ENCODE results near the gene DNAJC5. TPM values are rescaled to one million over a fixed set of nuclear protein-coding genes. Genes with fewer than 3 reads are reported as not detected.

DNAJC5 gene
- total and polyA plus RNA-seq, 2 experiments from 2014 or later: 9.4 to 37.7 TPM

- Histone ChIP-seq H3K27ac (peak overlapping the region; percentile 69), H3K9me3 (ENCODE audit: low read depth) (no peaks in the 10 kb centered on the region), H3K4me3 (no peak overlapping the region), H3K27me3 (no peaks in the 10 kb centered on the region), H3K4me1 (ENCODE audit: low read depth) (no peaks in the 10 kb centered on the region), H3K36me3 (peaks cover 24% of the 10 kb centered on the region)
- DNase-seq (ENCODE audit: low read depth in 1 of 2, low spot score in 1 of 2): no peak
- TF ChIP-seq, protein P1, sequence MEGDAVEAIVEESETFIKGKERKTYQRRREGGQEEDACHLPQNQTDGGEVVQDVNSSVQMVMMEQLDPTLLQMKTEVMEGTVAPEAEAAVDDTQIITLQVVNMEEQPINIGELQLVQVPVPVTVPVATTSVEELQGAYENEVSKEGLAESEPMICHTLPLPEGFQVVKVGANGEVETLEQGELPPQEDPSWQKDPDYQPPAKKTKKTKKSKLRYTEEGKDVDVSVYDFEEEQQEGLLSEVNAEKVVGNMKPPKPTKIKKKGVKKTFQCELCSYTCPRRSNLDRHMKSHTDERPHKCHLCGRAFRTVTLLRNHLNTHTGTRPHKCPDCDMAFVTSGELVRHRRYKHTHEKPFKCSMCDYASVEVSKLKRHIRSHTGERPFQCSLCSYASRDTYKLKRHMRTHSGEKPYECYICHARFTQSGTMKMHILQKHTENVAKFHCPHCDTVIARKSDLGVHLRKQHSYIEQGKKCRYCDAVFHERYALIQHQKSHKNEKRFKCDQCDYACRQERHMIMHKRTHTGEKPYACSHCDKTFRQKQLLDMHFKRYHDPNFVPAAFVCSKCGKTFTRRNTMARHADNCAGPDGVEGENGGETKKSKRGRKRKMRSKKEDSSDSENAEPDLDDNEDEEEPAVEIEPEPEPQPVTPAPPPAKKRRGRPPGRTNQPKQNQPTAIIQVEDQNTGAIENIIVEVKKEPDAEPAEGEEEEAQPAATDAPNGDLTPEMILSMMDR (IDR thresholded peaks at IDR 0.05; ENCODE audit: low read depth, low read length): no peak
Observed at GRCh38 chr20:63942969-63943807, 48.3 kb downstream of the DNAJC5 start.

GRCh38 chr20:63943808-63944077 is 48.8 kb downstream of the DNAJC5 start:
- no peak overlapping the region for H3K27ac ChIP-seq
- TF ChIP-seq, protein P1 (IDR thresholded peaks at IDR 0.05; ENCODE audit: low read depth, low read length): no peak
- no peak for DNase-seq (ENCODE audit: low read depth in 1 of 2, low spot score in 1 of 2)
- H3K4me1 ChIP-seq (ENCODE audit: low read depth): no peaks in the 10 kb centered on the region
- peaks cover 24% of the 10 kb centered on the region for H3K36me3 ChIP-seq
- no peaks in the 10 kb centered on the region for H3K9me3 ChIP-seq (ENCODE audit: low read depth)
- H3K4me3 ChIP-seq: no peak overlapping the region
- H3K27me3 ChIP-seq: no peaks in the 10 kb centered on the region

GRCh38 chr20:63944078-63944941 is 49.4 kb downstream of the DNAJC5 start:
- Histone ChIP-seq H3K4me3 (no peak overlapping the region), H3K27ac (no peak overlapping the region), H3K4me1 (ENCODE audit: low read depth) (peaks cover 2% of the 10 kb centered on the region), H3K36me3 (peaks cover 24% of the 10 kb centered on the region), H3K27me3 (no peaks in the 10 kb centered on the region), H3K9me3 (ENCODE audit: low read depth) (no peaks in the 10 kb centered on the region)
- TF ChIP-seq, protein P1 (IDR thresholded peaks at IDR 0.05; ENCODE audit: low read depth, low read length): no peak
- DNase-seq (ENCODE audit: low read depth in 1 of 2, low spot score in 1 of 2): no peak

DNA sequence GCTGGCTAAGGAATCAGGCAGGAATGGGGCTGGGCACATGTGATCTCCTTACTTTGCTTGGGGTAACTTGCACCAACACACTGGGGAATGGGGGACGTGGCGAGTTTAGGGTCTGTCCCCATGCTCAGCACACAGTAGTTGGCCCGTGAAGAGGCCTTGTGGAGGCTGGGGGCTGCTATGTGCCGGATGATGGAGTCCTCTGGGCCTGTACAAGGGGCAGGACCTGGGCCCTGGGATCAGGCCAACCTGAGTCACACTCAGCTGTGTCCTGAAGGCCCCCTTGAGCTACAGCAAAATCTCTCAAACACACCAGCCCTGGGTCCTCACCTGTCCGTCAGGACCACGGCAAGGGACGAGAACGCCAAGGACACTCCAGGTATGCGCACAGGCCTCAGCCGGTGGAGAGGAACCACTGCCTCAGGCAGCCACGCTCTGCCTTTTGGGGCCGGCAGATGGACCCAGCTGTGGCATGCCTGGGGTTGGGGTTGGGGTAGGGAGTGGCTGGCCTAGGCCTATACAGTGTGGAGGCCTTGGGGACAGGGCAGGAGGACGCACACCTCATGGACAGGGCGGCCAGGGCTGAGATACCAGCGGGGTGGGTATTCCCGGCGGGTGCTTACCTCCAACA is 50.2 kb downstream of the DNAJC5 start:
- no peaks in the 10 kb centered on the region for H3K27me3 ChIP-seq
- DNase-seq (ENCODE audit: low read depth in 1 of 2, low spot score in 1 of 2): no peak
- no peak overlapping the region for H3K27ac ChIP-seq
- peaks cover 10% of the 10 kb centered on the region for H3K4me1 ChIP-seq (ENCODE audit: low read depth)
- no peak overlapping the region for H3K4me3 ChIP-seq
- TF ChIP-seq, protein P1 (IDR thresholded peaks at IDR 0.05; ENCODE audit: low read depth, low read length): no peak
- H3K36me3 ChIP-seq: peaks cover 23% of the 10 kb centered on the region
- H3K9me3 ChIP-seq (ENCODE audit: low read depth): no peaks in the 10 kb centered on the region

Measured in cardiac muscle cell (in vitro differentiated cells and primary cell).